ENCODE measurements around the gene CHAMP1. TPM values are rescaled to one million over a fixed set of nuclear protein-coding genes. Genes with fewer than 3 reads are reported as not detected.
"Not testable (repeated sequence)": the region's sequence is repeated elsewhere in the genome, so short reads cannot be mapped to it uniquely, and the experiment has no call there.

The CHAMP1 gene
- total and polyA plus RNA-seq, 2 of the 4 experiments (the other 2 are of a cell fraction) = 13.3 to 32.7 TPM

DNA sequence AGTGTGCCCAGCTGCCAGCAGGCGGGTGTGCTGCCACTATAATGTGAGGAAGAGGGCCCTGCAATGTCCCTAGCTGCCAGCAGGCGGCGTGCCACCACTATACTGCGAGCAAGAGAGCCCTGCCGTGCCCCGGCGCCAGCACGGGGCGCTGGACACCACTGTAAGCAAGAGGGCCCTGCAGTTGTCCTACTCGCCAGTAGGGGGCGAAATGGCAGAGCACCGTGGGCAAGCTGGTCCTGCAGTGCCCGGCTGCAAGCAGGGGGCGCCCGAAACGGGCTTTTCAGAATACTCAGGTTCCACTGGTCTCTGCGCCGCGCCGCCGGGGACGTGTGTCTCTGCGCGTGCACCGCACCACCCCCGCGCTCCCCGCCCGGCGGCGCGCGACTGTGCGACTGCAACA is 38.5 kb downstream of the CHAMP1 start:
- H3K4me3 ChIP-seq (ENCODE audit: insufficient read depth, low read depth, low read length); ATAC-seq (ENCODE audit: low read depth); H3K14ac ChIP-seq (replicated peaks; ENCODE audit: low read depth, low read length); H2AFZ ChIP-seq (replicated peaks; ENCODE audit: low read length, poor library complexity); POLR2A ChIA-PET (ENCODE audit: unreplicated experiment); H3K9me3 ChIP-seq (ENCODE audit: control insufficient read depth, insufficient read depth, low read length); H3K18ac ChIP-seq (ENCODE audit: low read depth, low read length); H3K27me3 ChIP-seq (ENCODE audit: control insufficient read depth, insufficient read depth, low read length); H2BK20ac ChIP-seq (ENCODE audit: low read depth, low read length); intact Hi-C loops (cut with micrococcal nuclease); H2AK5ac ChIP-seq (ENCODE audit: low read depth, low read length); H3K9ac ChIP-seq (ENCODE audit: low read depth, low read length); in situ Hi-C loops (cut with MboI; ENCODE audit: low sequenced_read_pairs); DNase-seq; H3K9me1 ChIP-seq (ENCODE audit: insufficient read depth, low read length); H3K4me1 ChIP-seq (ENCODE audit: control insufficient read depth, insufficient read depth, low read length); H3K27ac ChIP-seq (ENCODE audit: insufficient read depth, low read length); dilution Hi-C loops (cut with HindIII; ENCODE audit: low sequenced_read_pairs, unreplicated experiment); H4K20me1 ChIP-seq (ENCODE audit: insufficient read depth, low read length); H3K4me2 ChIP-seq (ENCODE audit: low read depth, low read length); H3K23ac ChIP-seq (ENCODE audit: low read depth, low read length); H2BK120ac ChIP-seq (ENCODE audit: low read depth, low read length); H4K8ac ChIP-seq (ENCODE audit: low read depth in 2 of 2, low read length in 2 of 2); BruUV-seq (replicated peaks); H4K91ac ChIP-seq (ENCODE audit: insufficient read depth, low read depth, low read length); H3K36me3 ChIP-seq (ENCODE audit: control insufficient read depth, insufficient read depth, low read length); H3K79me1 ChIP-seq (ENCODE audit: low read depth in 1 of 2, low read length in 2 of 2); H2AK9ac ChIP-seq (replicated peaks; ENCODE audit: low read depth, low read length, poor library complexity); H2BK15ac ChIP-seq (ENCODE audit: low read depth, low read length); H2BK5ac ChIP-seq (ENCODE audit: low read depth, low read length, poor library complexity, severe bottlenecking); H4K5ac ChIP-seq (ENCODE audit: low read depth, low read length); H3K56ac ChIP-seq (ENCODE audit: extremely low read depth, insufficient read depth, low read length); H3K4ac ChIP-seq (ENCODE audit: low read depth, low read length): not testable (repeated sequence)
- CTCF ChIA-PET = interaction anchor here (0.6 kb wide), 2 partner anchors 17 to 35 kb away, joined by 4 to 5 read pairs; no protein-coding TSS in a partner anchor
- 76% methylated on average over 12 of the region's 34 CpGs; no CpG with 5 or more reads in 1 of the 2 experiments for WGBS, 2 experiments (ENCODE audit: extremely low coverage in 2 of 2, insufficient read length in 1 of 2)
- TF ChIP-seq, protein P1, sequence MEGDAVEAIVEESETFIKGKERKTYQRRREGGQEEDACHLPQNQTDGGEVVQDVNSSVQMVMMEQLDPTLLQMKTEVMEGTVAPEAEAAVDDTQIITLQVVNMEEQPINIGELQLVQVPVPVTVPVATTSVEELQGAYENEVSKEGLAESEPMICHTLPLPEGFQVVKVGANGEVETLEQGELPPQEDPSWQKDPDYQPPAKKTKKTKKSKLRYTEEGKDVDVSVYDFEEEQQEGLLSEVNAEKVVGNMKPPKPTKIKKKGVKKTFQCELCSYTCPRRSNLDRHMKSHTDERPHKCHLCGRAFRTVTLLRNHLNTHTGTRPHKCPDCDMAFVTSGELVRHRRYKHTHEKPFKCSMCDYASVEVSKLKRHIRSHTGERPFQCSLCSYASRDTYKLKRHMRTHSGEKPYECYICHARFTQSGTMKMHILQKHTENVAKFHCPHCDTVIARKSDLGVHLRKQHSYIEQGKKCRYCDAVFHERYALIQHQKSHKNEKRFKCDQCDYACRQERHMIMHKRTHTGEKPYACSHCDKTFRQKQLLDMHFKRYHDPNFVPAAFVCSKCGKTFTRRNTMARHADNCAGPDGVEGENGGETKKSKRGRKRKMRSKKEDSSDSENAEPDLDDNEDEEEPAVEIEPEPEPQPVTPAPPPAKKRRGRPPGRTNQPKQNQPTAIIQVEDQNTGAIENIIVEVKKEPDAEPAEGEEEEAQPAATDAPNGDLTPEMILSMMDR (conservative IDR thresholded peaks at IDR 0.05; ENCODE audit: low read depth, low read length) = peak; percentile 26

DNA sequence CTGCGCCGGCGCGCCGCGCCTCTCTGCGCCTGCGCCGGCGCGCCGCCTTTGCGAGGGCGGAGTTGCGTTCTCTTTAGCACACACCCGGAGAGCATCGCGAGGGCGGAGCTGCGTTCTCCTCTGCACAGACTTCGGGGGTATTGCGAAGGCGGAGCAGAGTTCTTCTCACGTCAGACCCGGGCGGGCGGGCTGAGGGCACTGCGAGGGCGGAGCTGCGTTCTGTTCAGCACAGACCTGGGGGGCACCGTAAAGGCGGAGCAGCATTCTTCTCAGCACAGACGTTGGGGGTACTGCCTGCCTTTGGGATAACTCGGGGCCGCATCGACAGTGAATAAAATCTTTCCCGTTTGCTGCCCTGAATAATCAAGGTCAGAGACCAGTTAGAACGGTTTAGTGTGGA is 39.1 kb downstream of the CHAMP1 start:
- H2AK5ac ChIP-seq (ENCODE audit: low read depth, low read length); H3K9me3 ChIP-seq (ENCODE audit: control insufficient read depth, insufficient read depth, low read length); POLR2A ChIA-PET (ENCODE audit: unreplicated experiment); H2AFZ ChIP-seq (replicated peaks; ENCODE audit: low read length, poor library complexity); DNase-seq; H2BK15ac ChIP-seq (ENCODE audit: low read depth, low read length); H2BK20ac ChIP-seq (ENCODE audit: low read depth, low read length); intact Hi-C loops (cut with micrococcal nuclease); H3K79me1 ChIP-seq (ENCODE audit: low read depth in 1 of 2, low read length in 2 of 2); H3K14ac ChIP-seq (replicated peaks; ENCODE audit: low read depth, low read length); H3K4me1 ChIP-seq (ENCODE audit: control insufficient read depth, insufficient read depth, low read length); H3K4me3 ChIP-seq (ENCODE audit: insufficient read depth, low read depth, low read length); H3K23ac ChIP-seq (ENCODE audit: low read depth, low read length); H3K27ac ChIP-seq (ENCODE audit: insufficient read depth, low read length); dilution Hi-C loops (cut with HindIII; ENCODE audit: low sequenced_read_pairs, unreplicated experiment); H3K56ac ChIP-seq (ENCODE audit: extremely low read depth, insufficient read depth, low read length); H3K9me1 ChIP-seq (ENCODE audit: insufficient read depth, low read length); H3K4ac ChIP-seq (ENCODE audit: low read depth, low read length); H2BK120ac ChIP-seq (ENCODE audit: low read depth, low read length); H4K5ac ChIP-seq (ENCODE audit: low read depth, low read length); BruUV-seq (replicated peaks); in situ Hi-C loops (cut with MboI; ENCODE audit: low sequenced_read_pairs); H3K9ac ChIP-seq (ENCODE audit: low read depth, low read length); H4K20me1 ChIP-seq (ENCODE audit: insufficient read depth, low read length); ATAC-seq (ENCODE audit: low read depth); H3K4me2 ChIP-seq (ENCODE audit: low read depth, low read length); H2AK9ac ChIP-seq (replicated peaks; ENCODE audit: low read depth, low read length, poor library complexity); H3K18ac ChIP-seq (ENCODE audit: low read depth, low read length); H2BK5ac ChIP-seq (ENCODE audit: low read depth, low read length, poor library complexity, severe bottlenecking); H3K36me3 ChIP-seq (ENCODE audit: control insufficient read depth, insufficient read depth, low read length); H4K91ac ChIP-seq (ENCODE audit: insufficient read depth, low read depth, low read length); H3K27me3 ChIP-seq (ENCODE audit: control insufficient read depth, insufficient read depth, low read length); H4K8ac ChIP-seq (ENCODE audit: low read depth in 2 of 2, low read length in 2 of 2): not testable (repeated sequence)
- 92% methylated on average over 5 of the region's 38 CpGs; no CpG with 5 or more reads in 1 of the 2 experiments for WGBS, 2 experiments (ENCODE audit: extremely low coverage in 2 of 2, insufficient read length in 1 of 2)
- CTCF ChIA-PET = interaction anchor here (0.6 kb wide), 1 partner anchor 36 kb away, joined by 5 read pairs; no protein-coding TSS in a partner anchor

Measured in IMR-90 (cell line).